Measurements from ENCODE around the gene G6PC1. TPM values are rescaled to one million over a fixed set of nuclear protein-coding genes. Genes with fewer than 3 reads are reported as not detected.
"Not testable (repeated sequence)": the region's sequence is repeated elsewhere in the genome, so short reads cannot be mapped to it uniquely, and the experiment has no call there.

The G6PC1 gene
- total and polyA plus RNA-seq, 7 donors, result 0.03 TPM; not detected in 6

GRCh38 chr17:42913981-42914617 lies 13.5 kb downstream of the G6PC1 start:
- no peak overlapping the region for H3K27ac ChIP-seq
- H3K4me3 ChIP-seq, result no peak overlapping the region
- no peaks in the 10 kb centered on the region for H3K36me3 ChIP-seq (ENCODE audit: insufficient read depth in 1 of 2, low read depth in 1 of 2)
- peaks cover 0 to 3% (median 0%) of the 10 kb centered on the region in 3 donors for H3K27me3 ChIP-seq (ENCODE audit: insufficient read depth in 3 of 3, low read length in 2 of 3)
- no peaks in the 10 kb centered on the region for H3K4me1 ChIP-seq
- intact Hi-C loops (cut with DNase I), result no loop called here
- no peaks in the 10 kb centered on the region for H3K9me3 ChIP-seq
- ATAC-seq (no peak), DNase-seq (no peak)
- no peak for TF ChIP-seq CTCF (IDR thresholded peaks at IDR 0.05)
- WGBS, 3 donors, result 68 to 80% (median 72%) methylated on average over 3 of the region's 3 CpGs

- H3K4me1 ChIP-seq; H3K4me3 ChIP-seq; H3K9me3 ChIP-seq; H3K27ac ChIP-seq; H3K27me3 ChIP-seq (ENCODE audit: insufficient read depth in 3 of 3, low read length in 2 of 3); H3K36me3 ChIP-seq (ENCODE audit: insufficient read depth in 1 of 2, low read depth in 1 of 2); ATAC-seq; DNase-seq; intact Hi-C loops (cut with DNase I): not testable (repeated sequence)
- WGBS, 3 donors, result 91 to 93% (median 91%) methylated on average over 6 of the region's 6 CpGs
Measured at GRCh38 chr17:42915288-42915687, 14.7 kb downstream of the G6PC1 start.

GRCh38 chr17:42916388-42917235 lies 16.0 kb downstream of the G6PC1 start:
- ATAC-seq; H3K9me3 ChIP-seq; H3K4me1 ChIP-seq; H3K36me3 ChIP-seq (ENCODE audit: insufficient read depth in 1 of 2, low read depth in 1 of 2); H3K27ac ChIP-seq; intact Hi-C loops (cut with DNase I); H3K4me3 ChIP-seq; DNase-seq; H3K27me3 ChIP-seq (ENCODE audit: insufficient read depth in 3 of 3, low read length in 2 of 3): not testable (repeated sequence)
- 81 to 89% (median 88%) methylated on average over 4 of the region's 4 CpGs for WGBS, 3 donors

- no peak overlapping the region for H3K27ac ChIP-seq
- no peaks in the 10 kb centered on the region for H3K27me3 ChIP-seq (ENCODE audit: insufficient read depth in 3 of 3, low read length in 2 of 3)
- H3K9me3 ChIP-seq, result no peaks in the 10 kb centered on the region
- DNase-seq (no peak), ATAC-seq (no peak)
- TF ChIP-seq CTCF (IDR thresholded peaks at IDR 0.05), result no peak
- H3K4me1 ChIP-seq, result peaks cover 5% of the 10 kb centered on the region
- H3K4me3 ChIP-seq, result no peak overlapping the region
- 57 to 69% (median 68%) methylated on average over 8 of the region's 8 CpGs for WGBS, 3 donors
- no peaks in the 10 kb centered on the region for H3K36me3 ChIP-seq (ENCODE audit: insufficient read depth in 1 of 2, low read depth in 1 of 2)
- intact Hi-C loops (cut with DNase I), result no loop called here
Measured at GRCh38 chr17:42917236-42917603, 16.6 kb downstream of the G6PC1 start.

GRCh38 chr17:42918902-42919521 lies 18.4 kb downstream of the G6PC1 start:
- no peak overlapping the region for H3K4me3 ChIP-seq
- no peaks in the 10 kb centered on the region for H3K9me3 ChIP-seq
- TF ChIP-seq CTCF (IDR thresholded peaks at IDR 0.05), result no peak
- peaks cover 5% of the 10 kb centered on the region for H3K4me1 ChIP-seq
- ATAC-seq, result no peak
- H3K36me3 ChIP-seq (ENCODE audit: insufficient read depth in 1 of 2, low read depth in 1 of 2), result no peaks in the 10 kb centered on the region
- no peak for DNase-seq
- intact Hi-C loops (cut with DNase I), result no loop called here
- H3K27me3 ChIP-seq (ENCODE audit: insufficient read depth in 3 of 3, low read length in 2 of 3), result no peaks in the 10 kb centered on the region
- WGBS, 3 donors, result 51 to 59% (median 58%) methylated on average over 3 of the region's 3 CpGs
- H3K27ac ChIP-seq, result no peak overlapping the region

GRCh38 chr17:42919522-42920077 lies 19.0 kb downstream of the G6PC1 start:
- DNase-seq; H3K4me1 ChIP-seq; H3K36me3 ChIP-seq (ENCODE audit: insufficient read depth in 1 of 2, low read depth in 1 of 2); H3K27ac ChIP-seq; intact Hi-C loops (cut with DNase I); H3K4me3 ChIP-seq; ATAC-seq; H3K9me3 ChIP-seq; H3K27me3 ChIP-seq (ENCODE audit: insufficient read depth in 3 of 3, low read length in 2 of 3): not testable (repeated sequence)
- WGBS, 3 donors, result 65 to 71% (median 68%) methylated on average over 10 of the region's 10 CpGs

Measured in psoas muscle (tissue), 8 donors.